ENCODE measurements around the gene TIMM21.

GRCh38 chr18:74182335-74182734 is 34.0 kb downstream of the TIMM21 start:
- TF ChIP-seq SPI1 (IDR thresholded peaks at IDR 0.05; ENCODE audit: low read depth, low read length) (no peak), POLR2AphosphoS5 (IDR thresholded peaks at IDR 0.05; ENCODE audit: low read depth, low read length) (no peak), POLR2A (IDR thresholded peaks at IDR 0.05; ENCODE audit: low read depth, low read length) (no peak), TAF1 (IDR thresholded peaks at IDR 0.05; ENCODE audit: low read depth, low read length) (no peak)

All from GM12891 (cell line).